ENCODE data around the gene DIS3L2.
A peak's percentile ranks its signal among the peaks of the same experiment; 100 is the strongest.
"Not testable (repeated sequence)": the region's sequence is repeated elsewhere in the genome, so short reads cannot be mapped to it uniquely, and the experiment has no call there.

Gene DIS3L2

DNA sequence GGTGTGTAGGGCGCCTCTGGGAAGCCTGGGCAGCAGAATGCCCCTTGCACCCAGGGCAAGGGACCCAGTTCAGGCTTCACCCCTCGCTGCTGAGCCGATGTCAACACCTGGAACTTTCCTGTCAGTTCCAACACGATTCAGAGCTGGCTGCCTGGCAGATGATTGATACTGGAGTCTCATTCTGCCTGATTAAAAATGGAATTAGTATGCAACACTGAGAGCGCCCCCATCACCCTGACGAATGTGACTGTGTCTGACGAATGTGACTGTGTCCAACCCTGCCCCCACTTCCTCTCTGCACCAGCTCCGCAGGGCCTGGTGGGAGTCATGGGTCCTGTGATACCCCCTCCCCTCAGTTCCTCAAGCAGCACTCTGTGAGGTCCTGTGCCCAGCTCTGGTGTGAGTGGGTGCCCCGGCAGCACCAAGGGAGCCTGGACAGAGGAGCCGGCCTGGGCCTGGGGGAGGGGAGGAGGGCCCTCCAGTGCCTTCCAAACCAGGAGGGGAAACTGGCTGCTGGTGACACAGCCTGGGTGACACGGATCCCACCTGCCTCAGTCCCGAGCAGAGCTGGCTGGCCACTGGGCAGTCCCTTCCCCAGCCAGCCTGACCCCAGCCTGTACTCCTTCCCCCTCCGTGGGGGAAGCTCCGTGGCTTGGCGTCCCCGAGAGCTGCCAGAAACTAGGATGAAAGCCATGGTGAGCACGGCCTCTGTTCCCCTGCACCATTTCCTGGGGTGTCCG lies 375.6 kb downstream of the DIS3L2 start:
- DNase-seq = no peak

GRCh38 chr2:232338094-232338758 lies 376.7 kb downstream of the DIS3L2 start:
- not testable (repeated sequence) for DNase-seq

GRCh38 chr2:232338759-232339106 lies 377.2 kb downstream of the DIS3L2 start:
- no peak for DNase-seq

DNA sequence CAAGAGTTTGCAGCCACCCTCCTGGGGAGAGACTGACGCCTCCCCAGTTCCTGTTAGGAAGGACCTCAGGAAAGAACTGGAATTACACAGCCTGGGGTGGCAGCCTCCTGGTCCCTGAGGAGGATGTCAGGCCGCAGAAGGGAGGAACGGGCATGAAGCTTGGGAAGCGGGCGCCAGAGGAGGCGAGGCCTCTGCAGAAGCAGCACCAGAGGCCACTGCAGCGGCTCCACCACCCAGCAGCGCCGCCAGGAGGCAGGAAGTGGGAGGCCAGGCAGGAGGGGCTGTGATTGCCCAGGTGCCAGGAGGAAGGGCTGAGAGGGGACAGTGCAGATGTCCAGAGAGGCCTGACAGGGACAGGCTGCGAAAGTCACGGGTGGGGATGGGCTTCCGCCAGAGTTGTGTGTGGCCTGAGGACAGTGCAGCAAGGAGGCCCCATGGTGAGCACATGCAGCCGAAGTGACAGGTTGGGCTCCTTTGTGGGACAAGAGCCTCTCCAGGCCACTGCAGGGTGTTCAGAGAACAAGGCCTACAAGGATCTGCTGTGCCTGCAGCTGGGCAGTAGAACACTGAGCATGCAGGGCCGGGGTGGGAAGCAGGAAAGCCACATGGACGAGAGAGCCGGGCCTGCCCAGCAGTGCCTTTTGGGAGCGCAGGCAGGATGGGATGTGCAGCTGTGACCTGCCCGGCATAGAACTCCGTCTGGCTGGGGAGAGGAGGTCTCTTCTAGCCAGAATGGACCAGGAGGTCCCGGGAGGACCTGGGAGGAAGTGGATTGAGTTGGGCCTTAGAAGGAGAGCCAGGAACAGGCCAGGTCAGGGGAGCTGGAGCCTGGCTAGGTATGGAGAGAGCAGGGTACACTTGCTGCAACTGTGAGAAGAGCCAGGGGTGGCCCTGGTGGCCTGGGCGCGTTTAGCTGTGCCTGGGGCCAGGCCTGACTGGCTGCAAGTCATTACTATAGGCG lies 377.9 kb downstream of the DIS3L2 start:
- DNase-seq = no peak

DNA sequence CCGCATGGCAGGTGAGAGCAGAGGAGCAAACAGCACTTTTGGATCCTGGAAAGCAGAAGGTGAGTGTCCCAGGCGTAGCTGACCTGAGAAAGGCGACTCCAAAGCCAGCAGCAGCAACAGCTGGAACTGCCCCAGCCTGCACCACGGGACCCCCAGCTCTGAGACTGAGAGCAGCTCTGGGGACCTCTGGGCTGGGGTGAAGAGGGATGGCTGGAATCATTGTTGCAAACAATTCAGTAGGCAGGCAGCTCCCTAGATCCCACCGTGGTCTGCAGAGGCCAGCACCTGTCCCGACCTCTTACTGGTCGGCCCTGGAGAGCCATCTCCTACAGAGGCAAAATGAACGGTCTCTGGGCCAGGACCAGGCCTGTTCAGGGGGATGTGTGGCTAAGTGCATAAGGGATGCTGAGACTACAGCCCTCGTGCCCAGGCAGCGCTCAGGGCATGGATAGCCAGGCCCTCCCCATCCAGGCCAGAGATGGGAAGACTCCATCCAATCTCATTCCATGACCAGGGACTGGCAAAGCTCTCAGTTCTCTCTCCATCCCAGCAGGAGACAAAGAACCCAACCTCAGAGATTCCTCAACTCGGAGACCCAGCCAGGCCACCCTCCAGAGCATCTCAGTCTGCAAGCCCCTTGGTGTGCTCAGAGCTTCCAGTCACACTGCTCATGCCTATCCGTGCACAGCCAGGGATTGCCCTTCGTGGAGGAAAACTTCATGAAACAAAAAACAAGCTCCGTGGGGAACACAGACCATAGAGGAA lies 378.8 kb downstream of the DIS3L2 start:
- no peak for DNase-seq

GRCh38 chr2:232341061-232341738 lies 379.7 kb downstream of the DIS3L2 start:
- DNase-seq = no peak

DNA sequence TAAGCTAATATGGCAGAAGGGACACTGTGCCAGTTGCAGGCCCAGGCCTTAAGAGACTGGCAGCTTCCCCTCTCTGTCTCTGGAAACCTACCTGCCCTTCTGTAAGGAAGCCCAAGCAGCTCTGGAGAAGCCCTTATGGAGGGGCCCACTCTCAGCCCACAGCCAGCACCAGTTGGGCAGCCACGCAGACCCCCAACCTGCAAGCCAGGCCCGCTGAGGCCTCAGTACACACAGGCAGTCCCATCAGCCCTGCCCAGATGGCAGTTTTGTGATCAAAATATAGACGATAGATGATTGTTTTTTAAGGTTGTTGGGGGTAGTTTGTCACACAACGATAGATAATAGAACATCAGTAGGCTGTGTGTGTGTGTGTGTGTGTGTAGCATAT lies 380.2 kb downstream of the DIS3L2 start:
- no peak for DNase-seq

DNA sequence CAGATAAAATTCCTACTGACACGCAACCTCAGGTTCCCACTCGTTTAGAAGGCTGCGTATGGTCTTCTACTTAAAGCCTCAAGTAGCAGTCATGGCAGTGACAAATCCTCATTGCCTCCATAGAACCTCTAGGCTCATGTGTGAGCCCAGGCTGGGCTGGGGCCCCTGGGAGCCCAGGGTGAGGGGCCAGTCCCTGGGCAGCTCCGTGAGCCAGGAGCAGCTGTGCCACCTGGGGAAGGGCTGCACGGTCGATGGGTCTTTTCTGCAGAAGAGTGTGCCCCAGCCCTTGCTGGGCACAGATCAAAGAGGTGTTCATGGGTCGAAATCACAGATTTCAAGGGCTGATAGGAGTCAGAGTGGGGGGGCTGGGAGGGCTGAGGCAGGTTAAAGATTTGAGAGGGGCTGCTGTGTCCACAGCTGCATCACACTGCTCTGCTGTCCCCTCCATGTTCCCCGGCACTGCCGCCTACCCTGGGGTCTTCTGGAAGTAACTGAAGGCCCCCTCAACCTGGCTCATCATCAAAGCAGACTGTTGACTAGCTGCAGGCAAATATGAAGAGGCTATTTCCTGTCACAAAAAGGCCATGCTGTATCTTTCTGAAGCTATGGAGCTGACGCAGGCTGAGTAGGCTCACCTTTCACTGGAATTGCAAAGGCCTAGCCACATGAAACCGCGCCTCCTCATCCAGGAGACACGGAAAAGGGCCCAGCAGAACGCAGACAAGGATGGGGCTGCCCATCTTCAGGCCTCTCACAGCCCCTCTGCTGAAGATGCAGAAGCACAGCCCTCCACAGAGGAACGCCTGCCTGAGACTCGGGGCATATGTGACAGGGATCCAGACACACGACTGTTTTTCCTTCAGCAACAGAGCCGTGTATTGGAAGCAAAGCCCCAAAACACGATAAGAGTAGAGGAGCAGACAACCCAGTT lies 381.4 kb downstream of the DIS3L2 start:
- DNase-seq = no peak

DNA sequence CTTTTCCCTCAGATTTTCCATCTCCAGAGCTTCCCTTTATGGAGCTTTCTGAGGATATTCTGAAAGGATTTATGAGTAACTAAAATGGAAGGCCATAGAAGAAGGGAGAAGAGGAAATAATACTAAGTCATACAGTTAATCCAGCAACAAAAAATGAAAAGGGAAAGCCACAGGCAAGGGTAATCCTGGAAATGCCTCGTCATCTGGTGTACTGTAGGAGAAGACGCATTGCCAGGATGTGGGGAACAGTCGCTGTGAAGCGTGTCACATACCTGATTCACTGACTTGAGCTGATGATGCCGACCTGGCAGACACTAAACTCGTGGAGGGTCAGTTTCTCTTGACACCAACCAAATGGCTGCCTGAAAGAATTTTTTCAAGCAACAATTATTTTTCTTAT lies 382.3 kb downstream of the DIS3L2 start:
- DNase-seq = no peak

- no peak for DNase-seq
Observed at GRCh38 chr2:232345251-232345650, 383.7 kb downstream of the DIS3L2 start.

GRCh38 chr2:232347369-232347768 lies 385.9 kb downstream of the DIS3L2 start:
- no peak for DNase-seq

GRCh38 chr2:232348936-232349335 lies 387.4 kb downstream of the DIS3L2 start:
- no peak for DNase-seq

GRCh38 chr2:232349546-232349945 lies 388.0 kb downstream of the DIS3L2 start:
- DNase-seq = no peak

DNA sequence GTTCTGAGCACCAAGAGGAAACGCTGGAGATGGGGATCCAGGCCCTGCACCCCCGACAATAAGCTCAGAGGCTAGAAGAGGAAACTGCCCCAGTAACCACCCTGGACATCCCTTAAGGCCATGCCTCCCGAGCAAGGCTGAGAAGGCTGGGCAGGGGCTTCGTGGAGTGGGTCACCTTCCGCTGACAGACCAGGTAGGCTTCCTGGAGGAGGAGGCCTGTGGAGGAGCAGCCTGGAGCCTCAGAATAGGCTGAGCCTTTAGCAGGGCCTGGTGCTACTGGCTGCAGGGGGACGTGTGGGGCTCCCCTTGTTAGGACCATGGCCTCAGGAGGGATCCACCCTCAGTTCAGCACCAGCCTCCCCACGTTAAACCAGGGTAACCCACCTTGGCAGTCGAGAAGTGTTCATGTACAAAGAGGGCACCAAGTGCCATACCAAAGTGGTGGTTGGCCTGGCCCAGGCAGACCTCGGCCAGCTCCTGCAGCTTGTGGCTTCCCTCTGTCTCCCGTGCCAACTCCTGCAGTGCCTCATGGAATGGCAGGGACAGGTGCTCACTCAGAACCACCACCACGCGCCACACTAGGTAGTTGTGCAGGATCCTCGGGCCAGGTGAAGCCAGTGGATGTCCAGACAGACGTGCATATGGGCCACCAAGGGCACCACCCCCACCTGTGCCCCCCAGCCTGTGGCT lies 388.6 kb downstream of the DIS3L2 start:
- DNase-seq = no peak

DNA sequence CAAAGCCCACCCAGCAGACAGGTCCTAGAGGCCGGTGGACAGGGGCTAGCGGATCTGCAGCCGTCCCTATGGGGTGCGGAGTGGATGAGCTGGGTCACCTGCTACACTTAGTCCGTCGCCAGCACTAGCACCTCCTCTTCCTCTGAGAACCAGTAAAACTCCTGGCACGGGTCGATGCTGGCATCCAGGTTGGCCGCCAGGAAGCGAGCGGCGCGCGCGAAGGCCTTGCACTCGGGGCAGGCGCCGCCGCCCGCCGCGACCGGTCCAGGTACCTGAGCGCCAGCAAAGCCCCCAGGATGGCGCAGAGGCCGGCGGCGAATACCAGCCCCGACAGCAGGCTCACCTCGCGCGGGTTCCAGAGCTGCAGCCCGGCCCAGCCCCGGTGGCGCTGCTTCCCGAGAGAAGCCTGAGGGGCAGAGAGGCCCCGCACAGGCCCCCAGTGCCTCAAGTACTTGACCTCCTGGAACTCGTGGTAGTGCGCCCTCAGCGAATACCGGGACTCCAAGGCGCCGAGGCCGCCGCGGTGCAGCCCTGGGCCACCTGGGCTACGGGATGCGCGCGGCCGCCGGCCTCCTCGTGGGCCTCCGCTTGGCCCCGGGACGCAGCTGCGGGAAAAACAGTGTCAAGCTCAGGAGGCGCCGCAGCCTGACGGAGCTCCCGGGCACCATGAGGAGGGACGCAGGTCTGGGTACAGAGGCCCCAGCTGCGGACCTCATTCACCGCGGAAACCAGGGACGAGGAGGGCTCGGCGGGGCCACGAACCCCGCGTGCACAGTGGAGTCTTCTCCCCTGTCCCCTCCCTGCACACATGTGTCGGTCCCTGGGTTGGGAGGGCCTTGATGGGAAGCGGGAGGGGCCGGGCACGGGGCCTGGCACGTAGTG lies 389.5 kb downstream of the DIS3L2 start:
- DNase-seq = peak; percentile 38

- no peak for DNase-seq
Observed at GRCh38 chr2:232351686-232352510, 390.4 kb downstream of the DIS3L2 start.

DNA sequence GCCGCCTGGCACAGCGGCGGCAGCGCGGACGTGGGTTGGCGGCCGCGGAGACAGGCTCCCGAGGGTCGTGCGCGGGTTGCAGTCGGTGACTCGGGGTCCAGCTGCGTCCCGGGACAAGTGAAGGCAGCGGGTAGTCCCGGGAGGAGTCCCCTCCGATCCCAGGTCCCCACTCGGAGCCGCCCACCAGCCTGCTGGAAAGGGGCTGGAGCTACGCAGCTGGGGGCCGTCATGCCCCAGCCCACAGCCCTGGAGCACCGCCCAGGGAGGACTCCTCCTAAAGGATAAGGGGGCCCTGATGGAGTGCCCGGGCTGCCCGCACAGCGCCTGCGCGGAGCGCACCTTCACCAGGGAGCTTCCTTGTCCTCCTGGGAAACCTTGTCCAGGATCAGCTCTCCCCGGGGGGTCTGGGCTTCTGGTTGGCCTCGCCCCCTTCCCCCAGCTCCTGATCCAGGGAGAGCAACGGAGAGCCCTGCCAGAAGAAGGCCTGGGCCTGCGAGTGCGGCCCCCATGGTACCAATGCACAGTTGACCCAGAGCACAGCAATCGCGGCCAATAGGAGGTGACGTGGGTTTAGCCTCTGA lies 391.1 kb downstream of the DIS3L2 start:
- no peak for DNase-seq

GRCh38 chr2:232353096-232353495 lies 391.6 kb downstream of the DIS3L2 start:
- no peak for DNase-seq
